Muscle layer of duodenum (tissue), 2 donors: Measurements from ENCODE around the gene YY1AP1.
A peak's percentile ranks its signal among the peaks of the same experiment; 100 is the strongest.
"Not testable (repeated sequence)": the region's sequence is repeated elsewhere in the genome, so short reads cannot be mapped to it uniquely, and the experiment has no call there.

Experiments
- H3K27ac ChIP-seq: one replicate; pipeline ENCODE4 v1.7.0; 2013; ENCODE audit warnings: mild to moderate bottlenecking, low read length
- H3K27me3 ChIP-seq: one replicate; pipeline ENCODE4 v1.7.0; 2013; ENCODE audit warnings: low read depth, mild to moderate bottlenecking, control low read depth, low read length
- H3K36me3 ChIP-seq, 2 donors: one replicate each; pipeline ENCODE4 v1.7.0; 2013; ENCODE audit warnings: low read length in 2 of 2, control low read depth in 1 of 2, mild to moderate bottlenecking in 1 of 2; ENCODE audit not compliant: insufficient read depth in 2 of 2, control insufficient read depth in 1 of 2
- H3K4me1 ChIP-seq, 2 donors: one replicate each; pipeline ENCODE4 v1.7.0; 2013; ENCODE audit warnings: low read length in 2 of 2, mild to moderate bottlenecking in 2 of 2, control low read depth in 1 of 2, moderate library complexity in 1 of 2; ENCODE audit not compliant: insufficient read depth in 2 of 2, control insufficient read depth in 1 of 2
- H3K4me3 ChIP-seq, 2 donors: one replicate each; pipeline ENCODE4 v1.7.0; 2013; ENCODE audit warnings: low read length in 2 of 2, low read depth in 1 of 2, mild to moderate bottlenecking in 1 of 2
- H3K9me3 ChIP-seq, 2 donors: one replicate each; pipeline ENCODE4 v1.7.0; 2013; ENCODE audit warnings: low read length in 2 of 2, control low read depth in 1 of 2, mild to moderate bottlenecking in 1 of 2; ENCODE audit not compliant: control insufficient read depth in 1 of 2
- donor health status: healthy.

Gene YY1AP1

GRCh38 chr1:155688324-155689080, at the start of gene YY1AP1:
Gene YY1AP1 (minus strand): TSS chr1:155688774. CDS start chr1:155680436, 8,338 bp downstream.
- Histone ChIP-seq H3K4me1 (peaks cover 0 to 32% of the 10 kb centered on the region in 2 donors), H3K27me3 (no peaks in the 10 kb centered on the region), H3K27ac (peak within 1 kb of the TSS; percentile 84), H3K9me3 (no peaks in the 10 kb centered on the region), H3K4me3 (peak within 1 kb of the TSS; percentile 79 to 91), H3K36me3 (peaks cover 4 to 10% of the 10 kb centered on the region in 2 donors)

GRCh38 chr1:155729031-155729898, 40.7 kb upstream of the YY1AP1 start:
- Histone ChIP-seq H3K4me1 (no peaks in the 10 kb centered on the region), H3K36me3 (peaks cover 12 to 32% of the 10 kb centered on the region in 2 donors)

GRCh38 chr1:155725142-155725541, 36.6 kb upstream of the YY1AP1 start:
- Histone ChIP-seq H3K36me3 (peaks cover 0 to 7% of the 10 kb centered on the region in 2 donors), H3K9me3 (no peaks in the 10 kb centered on the region), H3K27ac (no peak overlapping the region), H3K27me3 (no peaks in the 10 kb centered on the region), H3K4me1 (no peaks in the 10 kb centered on the region), H3K4me3 (no peak overlapping the region)

More at GRCh38 chr1:155729031-155729898, 40.7 kb upstream of the YY1AP1 start:
- no peak overlapping the region for H3K27ac ChIP-seq
- H3K27me3 ChIP-seq = no peaks in the 10 kb centered on the region
- no peak overlapping the region for H3K4me3 ChIP-seq
- no peaks in the 10 kb centered on the region for H3K9me3 ChIP-seq

GRCh38 chr1:155719703-155720102, 31.1 kb upstream of the YY1AP1 start:
- H3K4me1 ChIP-seq = no peaks in the 10 kb centered on the region
- no peaks in the 10 kb centered on the region for H3K27me3 ChIP-seq
- no peaks in the 10 kb centered on the region for H3K9me3 ChIP-seq
- H3K27ac ChIP-seq = no peak overlapping the region
- H3K36me3 ChIP-seq = peaks cover 0 to 6% of the 10 kb centered on the region in 2 donors
- no peak overlapping the region for H3K4me3 ChIP-seq

GRCh38 chr1:155718524-155719115, 30.0 kb upstream of the YY1AP1 start:
- H3K4me3 ChIP-seq, H3K27ac ChIP-seq, H3K36me3 ChIP-seq, H3K4me1 ChIP-seq, H3K9me3 ChIP-seq, H3K27me3 ChIP-seq: not testable (repeated sequence)

- H3K4me3 ChIP-seq = no peak overlapping the region
- H3K27ac ChIP-seq = no peak overlapping the region
- H3K4me1 ChIP-seq = peaks cover 0 to 4% of the 10 kb centered on the region in 2 donors
- no peaks in the 10 kb centered on the region for H3K27me3 ChIP-seq
- no peaks in the 10 kb centered on the region for H3K9me3 ChIP-seq
- peaks cover 3 to 6% of the 10 kb centered on the region in 2 donors for H3K36me3 ChIP-seq
These were observed 28.5 kb upstream of the YY1AP1 start for GRCh38 chr1:155717041-155717440.

- H3K27ac ChIP-seq = no peak overlapping the region
- H3K27me3 ChIP-seq = no peaks in the 10 kb centered on the region
- H3K9me3 ChIP-seq = no peaks in the 10 kb centered on the region
- H3K36me3 ChIP-seq = peaks cover 3 to 6% of the 10 kb centered on the region in 2 donors
- H3K4me1 ChIP-seq = peaks cover 0 to 4% of the 10 kb centered on the region in 2 donors
- H3K4me3 ChIP-seq = no peak overlapping the region
These were observed 27.2 kb upstream of the YY1AP1 start for GRCh38 chr1:155715777-155716176.

- not testable (repeated sequence) for H3K4me3 ChIP-seq, H3K4me1 ChIP-seq, H3K36me3 ChIP-seq, H3K27ac ChIP-seq, H3K27me3 ChIP-seq, H3K9me3 ChIP-seq
These were observed 26.5 kb upstream of the YY1AP1 start for GRCh38 chr1:155715056-155715455.

GRCh38 chr1:155713075-155713474, 24.5 kb upstream of the YY1AP1 start:
- no peaks in the 10 kb centered on the region for H3K27me3 ChIP-seq
- H3K4me1 ChIP-seq = peaks cover 0 to 4% of the 10 kb centered on the region in 2 donors
- H3K9me3 ChIP-seq = no peaks in the 10 kb centered on the region
- H3K36me3 ChIP-seq = peaks cover 3 to 6% of the 10 kb centered on the region in 2 donors
- H3K27ac ChIP-seq = no peak overlapping the region
- no peak overlapping the region for H3K4me3 ChIP-seq

GRCh38 chr1:155712636-155713035, 24.1 kb upstream of the YY1AP1 start:
- not testable (repeated sequence) for H3K27me3 ChIP-seq, H3K9me3 ChIP-seq, H3K27ac ChIP-seq, H3K36me3 ChIP-seq, H3K4me3 ChIP-seq, H3K4me1 ChIP-seq

GRCh38 chr1:155711457-155711856, 22.9 kb upstream of the YY1AP1 start:
- H3K36me3 ChIP-seq, H3K27me3 ChIP-seq, H3K27ac ChIP-seq: not testable (repeated sequence)

More at GRCh38 chr1:155711457-155711856, 22.9 kb upstream of the YY1AP1 start:
- not testable (repeated sequence) for H3K9me3 ChIP-seq, H3K4me3 ChIP-seq, H3K4me1 ChIP-seq
